Measurements from ENCODE around the gene ALDOB.

The ALDOB gene

GRCh38 chr9:101417977-101418376, 17.6 kb downstream of the ALDOB start:
- H3K4me3 ChIP-seq (ENCODE audit: low read depth, low read length), result no peak overlapping the region
- ChIA-PET POLR2A (interaction anchor here (2.1 kb wide), 1 partner anchor 19 kb away, joined by 9 read pairs; the partner anchor contains the start of genes MRPL50 and ZNF189), CTCF (no interaction called here)
- no peak for DNase-seq (ENCODE audit: low read depth, low spot score)
- TF ChIP-seq, protein P1, sequence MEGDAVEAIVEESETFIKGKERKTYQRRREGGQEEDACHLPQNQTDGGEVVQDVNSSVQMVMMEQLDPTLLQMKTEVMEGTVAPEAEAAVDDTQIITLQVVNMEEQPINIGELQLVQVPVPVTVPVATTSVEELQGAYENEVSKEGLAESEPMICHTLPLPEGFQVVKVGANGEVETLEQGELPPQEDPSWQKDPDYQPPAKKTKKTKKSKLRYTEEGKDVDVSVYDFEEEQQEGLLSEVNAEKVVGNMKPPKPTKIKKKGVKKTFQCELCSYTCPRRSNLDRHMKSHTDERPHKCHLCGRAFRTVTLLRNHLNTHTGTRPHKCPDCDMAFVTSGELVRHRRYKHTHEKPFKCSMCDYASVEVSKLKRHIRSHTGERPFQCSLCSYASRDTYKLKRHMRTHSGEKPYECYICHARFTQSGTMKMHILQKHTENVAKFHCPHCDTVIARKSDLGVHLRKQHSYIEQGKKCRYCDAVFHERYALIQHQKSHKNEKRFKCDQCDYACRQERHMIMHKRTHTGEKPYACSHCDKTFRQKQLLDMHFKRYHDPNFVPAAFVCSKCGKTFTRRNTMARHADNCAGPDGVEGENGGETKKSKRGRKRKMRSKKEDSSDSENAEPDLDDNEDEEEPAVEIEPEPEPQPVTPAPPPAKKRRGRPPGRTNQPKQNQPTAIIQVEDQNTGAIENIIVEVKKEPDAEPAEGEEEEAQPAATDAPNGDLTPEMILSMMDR (IDR thresholded peaks at IDR 0.05; ENCODE audit: insufficient read depth, low read length, missing control alignments), result no peak

DNA sequence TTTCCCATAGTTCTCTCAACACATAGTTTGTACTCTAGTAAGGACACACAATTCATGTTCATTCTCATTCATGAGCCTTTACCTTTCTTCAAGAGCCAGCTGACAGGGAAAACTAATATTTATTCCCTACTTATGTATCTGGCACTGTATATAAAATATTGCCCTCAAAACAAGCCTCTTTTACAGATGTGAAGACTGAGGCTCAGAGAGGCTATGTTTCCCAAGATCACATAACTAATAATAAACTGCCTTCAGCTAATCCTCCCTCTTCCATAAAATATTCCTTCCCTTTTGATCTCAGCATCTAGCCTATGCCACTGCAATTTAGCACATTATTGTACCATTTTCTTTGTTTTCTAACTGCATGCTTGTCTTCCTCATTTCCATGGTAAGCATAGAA, 18.2 kb downstream of the ALDOB start:
- ChIA-PET POLR2A (no interaction called here), CTCF (no interaction called here)
- TF ChIP-seq, protein P1 (IDR thresholded peaks at IDR 0.05; ENCODE audit: insufficient read depth, low read length, missing control alignments), result no peak

GRCh38 chr9:101415578-101415977, 20.0 kb downstream of the ALDOB start:
- TF ChIP-seq, protein P1 (IDR thresholded peaks at IDR 0.05; ENCODE audit: insufficient read depth, low read length, missing control alignments), result no peak
- POLR2A ChIA-PET, result no interaction called here
- H3K4me3 ChIP-seq (ENCODE audit: low read depth, low read length), result no peak overlapping the region
- CTCF ChIA-PET, result no interaction called here
- no peak for DNase-seq (ENCODE audit: low read depth, low spot score)

More for the DNA sequence above, 18.2 kb downstream of the ALDOB start:
- DNase-seq (ENCODE audit: low read depth, low spot score), result no peak
- no peak overlapping the region for H3K4me3 ChIP-seq (ENCODE audit: low read depth, low read length)

GRCh38 chr9:101414839-101415238, 20.7 kb downstream of the ALDOB start:
- TF ChIP-seq, protein P1 (IDR thresholded peaks at IDR 0.05; ENCODE audit: insufficient read depth, low read length, missing control alignments), result no peak
- no peak for DNase-seq (ENCODE audit: low read depth, low spot score)
- CTCF ChIA-PET, result no interaction called here
- POLR2A ChIA-PET, result no interaction called here
- no peak overlapping the region for H3K4me3 ChIP-seq (ENCODE audit: low read depth, low read length)

- CTCF ChIA-PET, result interaction anchor here (0.6 to 1.2 kb wide), 2 partner anchors 21 to 40 kb away, joined by 3 read pairs; no protein-coding TSS in a partner anchor
- POLR2A ChIA-PET, result interaction anchor here (1.1 kb wide), 1 partner anchor 11 kb away, joined by 3 read pairs; the partner anchor contains the start of genes MRPL50 and ZNF189
These were observed 26.5 kb downstream of the ALDOB start for GRCh38 chr9:101409079-101409477.

GRCh38 chr9:101408374-101409078, 27.0 kb downstream of the ALDOB start:
- POLR2A ChIA-PET, result interaction anchor here (0.6 kb wide), 1 partner anchor 27 kb away, joined by 4 read pairs; the partner anchor contains the start of gene ALDOB

More at GRCh38 chr9:101409079-101409477, 26.5 kb downstream of the ALDOB start:
- no peak overlapping the region for H3K4me3 ChIP-seq (ENCODE audit: low read depth, low read length)
- DNase-seq (ENCODE audit: low read depth, low spot score), result no peak
- TF ChIP-seq, protein P1 (IDR thresholded peaks at IDR 0.05; ENCODE audit: insufficient read depth, low read length, missing control alignments), result no peak

More at GRCh38 chr9:101408374-101409078, 27.0 kb downstream of the ALDOB start:
- TF ChIP-seq, protein P1 (IDR thresholded peaks at IDR 0.05; ENCODE audit: insufficient read depth, low read length, missing control alignments), result no peak
- H3K4me3 ChIP-seq (ENCODE audit: low read depth, low read length), result no peak overlapping the region
- CTCF ChIA-PET, result interaction anchor here (0.6 to 1.2 kb wide), 2 partner anchors 20 to 41 kb away, joined by 3 read pairs; no protein-coding TSS in a partner anchor
- DNase-seq (ENCODE audit: low read depth, low spot score), result no peak

Measured in AG04449 (cell line).